ENCODE results near the gene CHD3.

CHD3 gene

GRCh38 chr17:7856011-7856810 is 32.4 kb upstream of the CHD3 start:
- CTCF ChIA-PET, result interaction anchor here (0.7 to 2.8 kb wide), 11 partner anchors 9 to 185 kb away, joined by 3 to 29 read pairs (median 6); no protein-coding TSS in a partner anchor
- Histone ChIP-seq H3K4me1 (ENCODE audit: control insufficient read depth, insufficient read depth, low read length) (peaks cover 8% of the 10 kb centered on the region; the same call in 1 of the 2 replicates), H3K9me3 (ENCODE audit: control insufficient read depth, insufficient read depth, low read depth, low read length) (no peaks in the 10 kb centered on the region), H3K36me3 (ENCODE audit: control insufficient read depth in 2 of 2, insufficient read depth in 1 of 2, low read length in 2 of 2) (peaks cover 15 to 55% of the 10 kb centered on the region in 2 experiments), H3K27ac (ENCODE audit: extremely low read depth, low read depth, low read length) (peak overlapping the region; percentile 90), H3K4me3 (ENCODE audit: low read depth, low read length) (peak overlapping the region; percentile 88)
- POLR2A ChIA-PET, result interaction anchor here (0.6 to 3.2 kb wide), 21 partner anchors 13 to 354 kb away, joined by 3 to 110 read pairs (median 5); partner anchors contain the start of genes AURKB, CHD3, CNTROB and KDM6B
- TF ChIP-seq REST (tag by site-specific recombination; IDR thresholded peaks at IDR 0.05) (no peak; the same call in 1 of the 2 replicates), ZFP69B (tag by site-specific recombination; IDR thresholded peaks at IDR 0.05) (peak; percentile 87), KLF8 (tag by site-specific recombination; IDR thresholded peaks at IDR 0.05) (peak; percentile 9; the same call in 1 of the 2 replicates), ZBTB6 (tag by site-specific recombination; IDR thresholded peaks at IDR 0.05) (0 out of 2 replicates have a peak, but pooled peaks have one; percentile 25), ZNF776 (tag by site-specific recombination; IDR thresholded peaks at IDR 0.05; ENCODE audit: borderline replicate concordance) (no peak), ZFHX2 (tag by site-specific recombination; conservative IDR thresholded peaks at IDR 0.05) (0 out of 2 replicates have a peak, but pooled peaks have one; percentile 10), KLF1 (tag by site-specific recombination; IDR thresholded peaks at IDR 0.05) (0 out of 2 replicates have a peak, but pooled peaks have one; percentile 20), ZNF341 (tag by site-specific recombination; IDR thresholded peaks at IDR 0.05; ENCODE audit: low read depth) (peak; percentile 45; the same call in 1 of the 2 replicates), ZNF692 (tag by site-specific recombination; IDR thresholded peaks at IDR 0.05) (peak; percentile 75), ZNF202 (tag by site-specific recombination; IDR thresholded peaks at IDR 0.05; ENCODE audit: borderline replicate concordance) (no peak), GLIS1 (tag by site-specific recombination; IDR thresholded peaks at IDR 0.05) (peak; percentile 40; the same call in 1 of the 2 replicates), KLF9 (tag by site-specific recombination; IDR thresholded peaks at IDR 0.05; ENCODE audit: low read depth) (peak; percentile 60), GLIS2 (tag by site-specific recombination; IDR thresholded peaks at IDR 0.05) (peak; percentile 71)

GRCh38 chr17:7856811-7857712 is 31.5 kb upstream of the CHD3 start, which contains the start of gene NAA38:
TSS of gene NAA38 (minus strand) at chr17:7857559. CDS start at chr17:7857463, 96 bp downstream.
- POLR2A ChIA-PET, result interaction anchor here (0.6 to 3.2 kb wide), 26 partner anchors 12 to 643 kb away, joined by 3 to 110 read pairs (median 5); partner anchors contain the start of genes ATP1B2, AURKB, CHD3 and CNTROB
- CTCF ChIA-PET, result interaction anchor here (0.7 to 2.8 kb wide), 19 partner anchors 8 to 225 kb away, joined by 3 to 29 read pairs (median 4); partner anchors contain the start of gene DNAH2
- H3K4me1 ChIP-seq (ENCODE audit: control insufficient read depth, insufficient read depth, low read length), result peaks cover 8% of the 10 kb centered on the region; the same call in 1 of the 2 replicates
- H3K27ac ChIP-seq (ENCODE audit: extremely low read depth, low read depth, low read length), result peak within 1 kb of the TSS; percentile 90
- H3K4me3 ChIP-seq (ENCODE audit: low read depth, low read length), result peak within 1 kb of the TSS; percentile 88
- H3K36me3 ChIP-seq (ENCODE audit: control insufficient read depth in 2 of 2, insufficient read depth in 1 of 2, low read length in 2 of 2), result peaks cover 22 to 55% of the 10 kb centered on the region in 2 experiments
- H3K9me3 ChIP-seq (ENCODE audit: control insufficient read depth, insufficient read depth, low read depth, low read length), result no peaks in the 10 kb centered on the region
- peak; percentile 93 for TF ChIP-seq ZBTB20 (tag by site-specific recombination; IDR thresholded peaks at IDR 0.05)
- TF ChIP-seq INSM2 (tag by site-specific recombination; IDR thresholded peaks at IDR 0.05), result no peak
- peak; percentile 35; the same call in 1 of the 2 replicates for TF ChIP-seq PBX3 (CRISPR knock-in tag; IDR thresholded peaks at IDR 0.05)
- TF ChIP-seq ZNF433 (tag by site-specific recombination; IDR thresholded peaks at IDR 0.05; ENCODE audit: low read depth), result no peak
- peak; percentile 88 for TF ChIP-seq YY1 (tag by site-specific recombination; IDR thresholded peaks at IDR 0.05)
- TF ChIP-seq KLF17 (tag by site-specific recombination; IDR thresholded peaks at IDR 0.05), result peak; percentile 72; the same call in 1 of the 2 replicates
- peak; percentile 87; the same call in 1 of the 2 replicates for TF ChIP-seq BCL11B (tag by site-specific recombination; IDR thresholded peaks at IDR 0.05; ENCODE audit: low read depth)
